ENCODE data around the gene GGN. TPM values are rescaled to one million over a fixed set of nuclear protein-coding genes. Genes with fewer than 3 reads are reported as not detected.
A peak's percentile ranks its signal among the peaks of the same experiment; 100 is the strongest.
"Not testable (repeated sequence)": the region's sequence is repeated elsewhere in the genome, so short reads cannot be mapped to it uniquely, and the experiment has no call there.

The GGN gene
- total and polyA plus RNA-seq, 7 donors, result 0.28 TPM; not detected in 6

- TF ChIP-seq POLR2A (IDR thresholded peaks at IDR 0.05), result no peak
- Histone ChIP-seq H3K4me3 (no peak overlapping the region), H3K27ac (no peak overlapping the region), H3K27me3 (peaks cover 0 to 33% (median 12%) of the 10 kb centered on the region in 3 donors), H3K9me3 (no peaks in the 10 kb centered on the region), H3K36me3 (no peaks in the 10 kb centered on the region), H3K4me1 (peaks cover 0 to 3% (median 3%) of the 10 kb centered on the region in 4 donors)
- WGBS, 2 donors, result 62 to 73% methylated on average over 12 of the region's 12 CpGs
- no peak for DNase-seq
- intact Hi-C loops (cut with DNase I), result no loop called here
These were observed 17.5 kb downstream of the GGN start for GRCh38 chr19:38370299-38370698.

DNA sequence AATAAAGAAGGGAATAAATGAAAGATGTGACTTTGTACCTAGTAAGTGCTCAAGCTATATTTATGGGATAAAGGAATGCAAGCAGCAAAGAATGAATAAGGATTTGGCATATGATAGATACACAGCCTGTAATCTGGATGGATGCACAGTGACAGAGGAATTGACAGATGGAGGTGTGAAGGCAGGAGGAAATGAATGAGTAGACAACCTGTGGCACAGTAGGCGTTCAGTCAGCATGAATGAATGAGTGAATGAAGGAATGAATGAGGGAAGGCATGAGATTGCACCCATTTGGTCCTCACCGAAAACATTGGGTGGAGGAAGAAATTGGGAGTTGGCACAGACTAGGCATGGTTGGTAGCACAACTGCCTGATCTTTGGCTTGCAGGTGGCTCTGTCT, 18.2 kb downstream of the GGN start:
- peaks cover 0 to 40% (median 15%) of the 10 kb centered on the region in 3 donors for H3K27me3 ChIP-seq
- TF ChIP-seq EP300 (IDR thresholded peaks at IDR 0.05), result no peak
- no peak for TF ChIP-seq POLR2AphosphoS5 (IDR thresholded peaks at IDR 0.05)
- no peak for TF ChIP-seq POLR2A (IDR thresholded peaks at IDR 0.05)
- TF ChIP-seq, protein P1, sequence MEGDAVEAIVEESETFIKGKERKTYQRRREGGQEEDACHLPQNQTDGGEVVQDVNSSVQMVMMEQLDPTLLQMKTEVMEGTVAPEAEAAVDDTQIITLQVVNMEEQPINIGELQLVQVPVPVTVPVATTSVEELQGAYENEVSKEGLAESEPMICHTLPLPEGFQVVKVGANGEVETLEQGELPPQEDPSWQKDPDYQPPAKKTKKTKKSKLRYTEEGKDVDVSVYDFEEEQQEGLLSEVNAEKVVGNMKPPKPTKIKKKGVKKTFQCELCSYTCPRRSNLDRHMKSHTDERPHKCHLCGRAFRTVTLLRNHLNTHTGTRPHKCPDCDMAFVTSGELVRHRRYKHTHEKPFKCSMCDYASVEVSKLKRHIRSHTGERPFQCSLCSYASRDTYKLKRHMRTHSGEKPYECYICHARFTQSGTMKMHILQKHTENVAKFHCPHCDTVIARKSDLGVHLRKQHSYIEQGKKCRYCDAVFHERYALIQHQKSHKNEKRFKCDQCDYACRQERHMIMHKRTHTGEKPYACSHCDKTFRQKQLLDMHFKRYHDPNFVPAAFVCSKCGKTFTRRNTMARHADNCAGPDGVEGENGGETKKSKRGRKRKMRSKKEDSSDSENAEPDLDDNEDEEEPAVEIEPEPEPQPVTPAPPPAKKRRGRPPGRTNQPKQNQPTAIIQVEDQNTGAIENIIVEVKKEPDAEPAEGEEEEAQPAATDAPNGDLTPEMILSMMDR (IDR thresholded peaks at IDR 0.05), result no peak
- DNase-seq, result no peak
- intact Hi-C loops (cut with DNase I), result no loop called here
- H3K27ac ChIP-seq, result no peak overlapping the region
- H3K4me1 ChIP-seq, result no peaks in the 10 kb centered on the region
- H3K36me3 ChIP-seq, result no peaks in the 10 kb centered on the region
- 96% methylated on average over 2 of the region's 2 CpGs for WGBS, 2 donors
- H3K9me3 ChIP-seq, result no peaks in the 10 kb centered on the region
- H3K4me3 ChIP-seq, result no peak overlapping the region

- WGBS, 2 donors, result 59 to 76% methylated on average over 12 of the region's 12 CpGs
- no peaks in the 10 kb centered on the region for H3K9me3 ChIP-seq
- DNase-seq, result no peak
- intact Hi-C loops (cut with DNase I), result no loop called here
- no peaks in the 10 kb centered on the region for H3K36me3 ChIP-seq
- H3K4me1 ChIP-seq, result peaks cover 2 to 12% (median 10%) of the 10 kb centered on the region in 4 donors
- no peak overlapping the region for H3K27ac ChIP-seq
- peaks cover 5 to 55% (median 33%) of the 10 kb centered on the region in 3 donors for H3K27me3 ChIP-seq
- TF ChIP-seq POLR2A (IDR thresholded peaks at IDR 0.05) (no peak), EP300 (IDR thresholded peaks at IDR 0.05) (no peak), POLR2AphosphoS5 (IDR thresholded peaks at IDR 0.05) (no peak)
- TF ChIP-seq, protein P1 (IDR thresholded peaks at IDR 0.05), result no peak
- no peak overlapping the region for H3K4me3 ChIP-seq
These were observed 20.8 kb downstream of the GGN start for GRCh38 chr19:38367041-38367440.

DNA sequence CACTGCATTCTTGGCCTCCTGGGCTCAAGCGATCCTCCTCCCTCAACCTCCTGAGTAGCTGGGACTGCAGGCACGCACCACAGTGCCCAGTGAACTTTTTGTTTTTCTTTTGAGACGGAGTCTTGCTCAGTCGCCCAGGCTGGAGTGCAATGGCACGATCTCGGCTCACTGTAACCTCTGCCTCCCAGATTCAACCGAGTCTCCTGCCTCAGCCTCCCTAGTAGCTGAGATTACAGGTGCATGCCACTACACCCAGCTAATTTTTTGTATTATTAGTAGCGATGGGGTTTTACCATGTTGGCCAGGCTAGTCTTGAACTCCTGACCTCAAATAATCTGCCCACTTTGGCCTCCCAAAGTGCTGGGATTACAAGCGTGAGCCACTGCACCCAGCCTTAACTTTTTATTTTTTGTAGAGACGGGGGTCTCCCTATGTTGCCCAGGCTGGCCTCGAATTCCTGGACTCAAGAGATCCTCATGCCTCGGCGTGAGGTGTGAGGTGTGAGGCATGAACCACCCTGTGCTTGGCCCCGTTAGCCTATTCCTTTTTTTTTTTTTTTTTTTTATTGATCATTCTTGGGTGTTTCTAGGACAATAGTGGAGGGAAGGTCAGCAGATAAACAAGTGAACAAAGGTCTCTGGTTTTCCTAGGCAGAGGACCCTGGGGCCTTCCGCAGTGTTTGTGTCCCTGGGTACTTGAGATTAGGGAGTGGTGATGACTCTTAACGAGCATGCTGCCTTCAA, 24.7 kb downstream of the GGN start:
- intact Hi-C loops (cut with DNase I); H3K36me3 ChIP-seq; H3K27ac ChIP-seq; H3K9me3 ChIP-seq; DNase-seq: not testable (repeated sequence)
- 65 to 75% methylated on average over 14 to 15 of the region's 16 CpGs for WGBS, 2 donors
- H3K4me1 ChIP-seq, result peaks cover 2 to 21% (median 20%) of the 10 kb centered on the region in 4 donors
- H3K27me3 ChIP-seq, result peaks cover 9 to 83% (median 61%) of the 10 kb centered on the region in 3 donors
- peak overlapping the region in 2 of 4 donors; percentile 56 to 58 for H3K4me3 ChIP-seq

- peak overlapping the region; percentile 22 to 60 (median 46) for H3K27ac ChIP-seq
- 1% methylated on average over 68 of the region's 68 CpGs for WGBS, 2 donors
- no peaks in the 10 kb centered on the region for H3K9me3 ChIP-seq
- H3K27me3 ChIP-seq, result peaks cover 9 to 81% (median 57%) of the 10 kb centered on the region in 3 donors
- H3K4me1 ChIP-seq, result peaks cover 2 to 21% (median 20%) of the 10 kb centered on the region in 4 donors
- H3K36me3 ChIP-seq, result no peaks in the 10 kb centered on the region
- TF ChIP-seq EP300 (IDR thresholded peaks at IDR 0.05) (no peak), POLR2AphosphoS5 (IDR thresholded peaks at IDR 0.05) (peak in 2 of 4 donors; percentile 9 to 32), POLR2A (IDR thresholded peaks at IDR 0.05) (no peak)
- TF ChIP-seq, protein P1 (IDR thresholded peaks at IDR 0.05), result no peak
- H3K4me3 ChIP-seq, result peak overlapping the region; percentile 22 to 58 (median 49)
- intact Hi-C loops (cut with DNase I), result no loop called here
- peak; percentile 86 for DNase-seq
These were observed 25.5 kb downstream of the GGN start for GRCh38 chr19:38362076-38362945.

Measured in sigmoid colon (tissue), 7 donors.